ENCODE data around the gene LSS.

- TF ChIP-seq GATA2 (IDR thresholded peaks at IDR 0.05; ENCODE audit: low read depth, low read length) (no peak), GATA3 (IDR thresholded peaks at IDR 0.05; ENCODE audit: low read depth, low read length) (no peak)
Measured at GRCh38 chr21:46264046-46264689, 35.6 kb upstream of the LSS start.

All from SH-SY5Y (cell line).